ENCODE data around the gene COLGALT1. TPM values are rescaled to one million over a fixed set of nuclear protein-coding genes. Genes with fewer than 3 reads are reported as not detected.

The COLGALT1 gene
- total RNA-seq, 3 donors from 2014 or later (not counting 1 experiment from before 2014, with no cell fraction given): 39.0 to 55.4 (median 43.7) TPM

DNA sequence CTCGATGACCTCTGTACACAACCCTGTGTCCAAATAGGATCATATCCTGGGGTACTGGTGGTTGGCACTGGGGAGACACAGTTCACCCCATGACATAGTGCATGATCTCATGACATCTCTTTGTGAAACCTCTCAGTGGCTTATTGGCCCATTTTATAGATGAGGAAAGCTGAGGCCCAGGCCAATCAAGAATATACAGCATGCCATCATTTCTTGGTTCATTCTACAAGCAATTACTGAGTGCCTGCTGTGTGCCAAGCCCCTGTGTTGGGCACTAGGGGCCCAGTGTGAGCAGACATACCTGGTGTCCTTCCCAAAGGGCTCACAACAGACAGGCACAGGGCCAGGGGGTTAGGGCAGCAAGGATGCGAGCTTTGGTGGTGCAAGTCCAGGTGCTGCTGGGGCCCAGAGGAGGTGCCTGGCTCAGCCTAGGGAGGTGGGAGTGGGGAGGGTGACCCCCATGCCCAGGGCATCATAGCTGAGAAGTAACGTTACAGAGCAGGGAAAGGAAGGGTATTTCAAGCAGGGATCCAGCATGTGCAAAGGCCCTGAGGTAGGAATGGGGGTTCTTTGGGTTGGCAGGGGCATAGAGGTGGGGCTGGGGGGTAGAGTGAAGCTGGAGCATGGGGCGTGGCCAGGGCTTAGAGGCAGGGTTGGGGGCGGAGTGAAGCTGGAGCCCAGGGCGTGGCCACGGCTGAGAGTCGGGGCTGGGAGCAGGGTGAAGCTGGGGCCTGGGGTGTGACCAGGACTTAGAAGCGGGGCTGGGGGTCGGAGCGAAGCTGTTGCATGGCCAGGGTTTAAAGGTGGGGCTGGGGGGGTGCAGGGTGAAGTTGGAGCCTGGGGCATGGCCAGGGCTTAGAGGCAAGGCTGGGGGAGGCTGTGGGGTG, 20.7 kb downstream of the COLGALT1 start:
- intact Hi-C loops (cut with micrococcal nuclease): no loop called here
- TF ChIP-seq, protein P1, sequence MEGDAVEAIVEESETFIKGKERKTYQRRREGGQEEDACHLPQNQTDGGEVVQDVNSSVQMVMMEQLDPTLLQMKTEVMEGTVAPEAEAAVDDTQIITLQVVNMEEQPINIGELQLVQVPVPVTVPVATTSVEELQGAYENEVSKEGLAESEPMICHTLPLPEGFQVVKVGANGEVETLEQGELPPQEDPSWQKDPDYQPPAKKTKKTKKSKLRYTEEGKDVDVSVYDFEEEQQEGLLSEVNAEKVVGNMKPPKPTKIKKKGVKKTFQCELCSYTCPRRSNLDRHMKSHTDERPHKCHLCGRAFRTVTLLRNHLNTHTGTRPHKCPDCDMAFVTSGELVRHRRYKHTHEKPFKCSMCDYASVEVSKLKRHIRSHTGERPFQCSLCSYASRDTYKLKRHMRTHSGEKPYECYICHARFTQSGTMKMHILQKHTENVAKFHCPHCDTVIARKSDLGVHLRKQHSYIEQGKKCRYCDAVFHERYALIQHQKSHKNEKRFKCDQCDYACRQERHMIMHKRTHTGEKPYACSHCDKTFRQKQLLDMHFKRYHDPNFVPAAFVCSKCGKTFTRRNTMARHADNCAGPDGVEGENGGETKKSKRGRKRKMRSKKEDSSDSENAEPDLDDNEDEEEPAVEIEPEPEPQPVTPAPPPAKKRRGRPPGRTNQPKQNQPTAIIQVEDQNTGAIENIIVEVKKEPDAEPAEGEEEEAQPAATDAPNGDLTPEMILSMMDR (IDR thresholded peaks at IDR 0.05): no peak

GRCh38 chr19:17576758-17577456, 21.5 kb downstream of the COLGALT1 start:
- DNase-seq: no peak
- TF ChIP-seq, protein P1 (IDR thresholded peaks at IDR 0.05): no peak
- no peaks in the 10 kb centered on the region for H3K27me3 ChIP-seq (ENCODE audit: control insufficient read depth, insufficient read depth, low read length)
- peaks cover 4% of the 10 kb centered on the region for H3K4me1 ChIP-seq (ENCODE audit: control insufficient read depth, insufficient read depth, low read length)
- Mint-ChIP-seq H3K36me3 (no peaks in the 10 kb centered on the region), H3K4me1 (peaks cover 0 to 16% of the 10 kb centered on the region in 2 donors), H3K9me3 (no peaks in the 10 kb centered on the region), H3K27me3 (ENCODE audit: low read depth in 2 of 2) (no peaks in the 10 kb centered on the region), H3K27ac (no peak overlapping the region), H3K4me3 (no peak overlapping the region)
- WGBS (ENCODE audit: insufficient coverage): 94% methylated on average over 34 of the region's 34 CpGs
- peaks cover 55% of the 10 kb centered on the region for H3K36me3 ChIP-seq (ENCODE audit: control insufficient read depth, insufficient read depth, low read length)
- intact Hi-C loops (cut with micrococcal nuclease): no loop called here
- H3K27ac ChIP-seq (ENCODE audit: low read length): no peak overlapping the region
- ATAC-seq: no peak
- H3K9me3 ChIP-seq (ENCODE audit: control insufficient read depth, insufficient read depth, low read length): no peaks in the 10 kb centered on the region
- no peak overlapping the region for H3K4me3 ChIP-seq (ENCODE audit: low read length)

More for the DNA sequence above, 20.7 kb downstream of the COLGALT1 start:
- Mint-ChIP-seq H3K27me3 (ENCODE audit: low read depth in 2 of 2) (no peaks in the 10 kb centered on the region), H3K36me3 (no peaks in the 10 kb centered on the region), H3K9me3 (no peaks in the 10 kb centered on the region), H3K4me3 (no peak overlapping the region), H3K4me1 (peaks cover 0 to 16% of the 10 kb centered on the region in 2 donors), H3K27ac (no peak overlapping the region)
- Histone ChIP-seq H3K9me3 (ENCODE audit: control insufficient read depth, insufficient read depth, low read length) (no peaks in the 10 kb centered on the region), H3K27ac (ENCODE audit: low read length) (no peak overlapping the region), H3K27me3 (ENCODE audit: control insufficient read depth, insufficient read depth, low read length) (no peaks in the 10 kb centered on the region), H3K36me3 (ENCODE audit: control insufficient read depth, insufficient read depth, low read length) (peaks cover 52% of the 10 kb centered on the region), H3K4me1 (ENCODE audit: control insufficient read depth, insufficient read depth, low read length) (peaks cover 4% of the 10 kb centered on the region), H3K4me3 (ENCODE audit: low read length) (no peak overlapping the region)
- 97% methylated on average over 11 of the region's 11 CpGs for WGBS (ENCODE audit: insufficient coverage)
- DNase-seq: no peak
- no peak for ATAC-seq

DNA sequence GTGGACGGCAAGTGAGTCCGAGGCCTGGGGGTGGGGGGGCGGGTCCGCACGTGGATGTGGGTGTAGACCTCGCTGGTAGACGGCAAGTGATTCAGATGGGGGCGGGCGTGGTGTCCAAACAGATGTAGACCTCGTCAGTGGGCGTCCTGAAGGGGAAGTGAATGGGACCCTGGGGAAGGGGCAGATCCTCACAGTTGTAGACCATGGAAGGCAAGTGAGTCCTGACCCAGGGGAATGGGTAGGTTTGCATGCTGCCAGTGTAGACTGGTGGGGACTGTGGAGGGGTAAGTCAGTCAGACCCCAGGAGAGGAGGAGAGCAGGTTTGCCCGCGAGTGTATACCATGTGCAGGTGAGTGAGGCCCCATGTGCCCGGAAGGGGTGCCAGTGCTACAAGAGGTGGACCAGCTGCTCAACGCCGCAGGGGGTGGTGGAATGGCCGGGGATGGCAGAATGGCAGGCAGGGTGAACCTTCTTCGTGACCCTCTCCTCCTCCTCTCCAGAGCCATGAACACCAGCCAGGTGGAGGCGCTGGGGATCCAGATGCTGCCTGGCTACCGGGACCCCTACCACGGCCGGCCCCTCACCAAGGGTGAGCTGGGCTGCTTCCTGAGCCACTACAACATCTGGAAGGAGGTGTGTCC, 22.1 kb downstream of the COLGALT1 start:
- no peak overlapping the region for H3K27ac ChIP-seq (ENCODE audit: low read length)
- Mint-ChIP-seq H3K4me1 (peaks cover 0 to 16% of the 10 kb centered on the region in 2 donors), H3K27me3 (ENCODE audit: low read depth in 2 of 2) (no peaks in the 10 kb centered on the region), H3K36me3 (no peaks in the 10 kb centered on the region), H3K4me3 (no peak overlapping the region), H3K9me3 (no peaks in the 10 kb centered on the region), H3K27ac (no peak overlapping the region)
- TF ChIP-seq, protein P1 (IDR thresholded peaks at IDR 0.05): no peak
- H3K27me3 ChIP-seq (ENCODE audit: control insufficient read depth, insufficient read depth, low read length): no peaks in the 10 kb centered on the region
- intact Hi-C loops (cut with micrococcal nuclease): no loop called here
- DNase-seq (no peak), ATAC-seq (no peak)
- no peak overlapping the region for H3K4me3 ChIP-seq (ENCODE audit: low read length)
- no peaks in the 10 kb centered on the region for H3K9me3 ChIP-seq (ENCODE audit: control insufficient read depth, insufficient read depth, low read length)
- peaks cover 54% of the 10 kb centered on the region for H3K36me3 ChIP-seq (ENCODE audit: control insufficient read depth, insufficient read depth, low read length)
- WGBS (ENCODE audit: insufficient coverage): 93% methylated on average over 22 of the region's 22 CpGs
- H3K4me1 ChIP-seq (ENCODE audit: control insufficient read depth, insufficient read depth, low read length): peaks cover 4% of the 10 kb centered on the region
